SK-N-SH (cell line): ENCODE results near the gene LENG9.

Experiments used
- CTCF ChIP-seq: fragments of 200-600 bp; sonication (generic); IDR thresholded peaks from 2 replicates; pipeline ENCODE4 v1.6.1; 2017; ENCODE audit warnings: antibody characterized with exemption, mild to moderate bottlenecking, moderate library complexity
- ELF1 ChIP-seq: IDR thresholded peaks from 2 replicates; pipeline ENCODE4 v1.4.0; 2012
- POLR2AphosphoS5 ChIP-seq: IDR thresholded peaks from 2 replicates; pipeline ENCODE4 v1.6.1; 2012; ENCODE audit warnings: low read depth, low read length
- REST ChIP-seq: IDR thresholded peaks from 2 replicates; pipeline ENCODE4 v1.6.1; 2012; ENCODE audit warnings: mild to moderate bottlenecking, low read depth, low read length, moderate library complexity
- YY1 ChIP-seq: IDR thresholded peaks from 2 replicates; pipeline ENCODE4 v1.4.0; 2012; ENCODE audit warnings: low read depth, mild to moderate bottlenecking

GRCh38 chr19:54470991-54471782, 7.6 kb upstream of the LENG9 start:
- TF ChIP-seq POLR2AphosphoS5, result no peak
- TF ChIP-seq CTCF, result no peak
- TF ChIP-seq REST, result no peak
- no peak for TF ChIP-seq YY1
- no peak for TF ChIP-seq ELF1
